RWPE2 (cell line): ENCODE results near the gene ARID1A.

Experiments
- ATAC-seq: fragments of 200-7000 bp; cut with Tn5 transposase; 3 replicates; pipeline ENCODE4 v1.9.1; 2021; ENCODE audit warnings: low read depth
- DNase-seq: peaks from one replicate; pipeline ENCODE4 v3.0.0-alpha.2; 2020; ENCODE audit warnings: low spot score
- H3K27ac ChIP-seq: fragments of 450-650 bp; 2 replicates; pipeline ENCODE4 v1.5.1; 2017; ENCODE audit warnings: mild to moderate bottlenecking; ENCODE audit not compliant: poor library complexity, severe bottlenecking
- H3K27me3 ChIP-seq: fragments of 250-450 bp; sonication (Bioruptor Pico); 2 replicates; pipeline ENCODE4 v1.5.1; 2021; ENCODE audit warnings: mild to moderate bottlenecking, moderate library complexity; ENCODE audit not compliant: insufficient read depth, poor library complexity, severe bottlenecking
- H3K36me3 ChIP-seq: fragments of 250-450 bp; sonication (Bioruptor Pico); 2 replicates; pipeline ENCODE4 v1.5.1; 2020; ENCODE audit warnings: low read depth, mild to moderate bottlenecking, moderate library complexity
- H3K4me1 ChIP-seq: fragments of 250-450 bp; sonication (Bioruptor Pico); 2 replicates; pipeline ENCODE4 v1.5.1; 2021; ENCODE audit warnings: mild to moderate bottlenecking, moderate library complexity; ENCODE audit not compliant: insufficient read depth, poor library complexity, severe bottlenecking
- H3K4me3 ChIP-seq: fragments of 250-450 bp; sonication (Bioruptor Pico); 2 replicates; pipeline ENCODE4 v1.5.1; 2021; ENCODE audit warnings: mild to moderate bottlenecking, moderate library complexity; ENCODE audit not compliant: severe bottlenecking
- H3K9me3 ChIP-seq: fragments of 250-450 bp; sonication (Bioruptor Pico); 2 replicates; pipeline ENCODE4 v1.5.1; 2021; ENCODE audit warnings: mild to moderate bottlenecking, moderate library complexity; ENCODE audit not compliant: severe bottlenecking
- TF ChIP-seq, protein P1 (sequence below): fragments of 450-650 bp; IDR thresholded peaks from one replicate; pipeline ENCODE4 v1.5.1; 2017; ENCODE audit warnings: mild to moderate bottlenecking, moderate library complexity; ENCODE audit not compliant: poor library complexity, severe bottlenecking

The ARID1A gene

DNA sequence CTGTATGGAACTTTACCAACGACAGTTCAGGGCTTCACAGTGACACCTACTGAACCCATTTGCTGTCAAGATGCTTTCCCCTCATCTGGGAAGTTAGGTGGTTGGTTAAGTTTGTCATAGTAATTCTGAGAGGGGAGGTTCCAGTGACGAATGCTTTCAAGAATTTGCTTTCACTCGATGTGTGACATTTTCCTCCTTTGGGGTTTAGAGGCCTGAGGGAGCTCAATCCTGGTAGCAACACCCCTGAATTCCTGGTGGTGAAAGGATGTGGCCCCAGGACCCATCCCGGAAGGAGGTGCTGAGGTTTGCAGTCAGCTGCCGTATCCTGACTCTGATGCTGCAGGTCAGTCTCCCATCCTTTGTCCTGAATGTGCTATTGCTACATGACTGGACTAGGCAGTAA, 94.7 kb downstream of the ARID1A start:
- Histone ChIP-seq H3K9me3 (no peaks in the 10 kb centered on the region), H3K4me1 (peaks cover 11% of the 10 kb centered on the region), H3K4me3 (no peak overlapping the region), H3K27me3 (no peaks in the 10 kb centered on the region), H3K36me3 (peaks cover 5% of the 10 kb centered on the region; the same call in 1 of the 2 replicates), H3K27ac (no peak overlapping the region)
- DNase-seq, result no peak
- ATAC-seq, result no peak
- TF ChIP-seq, protein P1, sequence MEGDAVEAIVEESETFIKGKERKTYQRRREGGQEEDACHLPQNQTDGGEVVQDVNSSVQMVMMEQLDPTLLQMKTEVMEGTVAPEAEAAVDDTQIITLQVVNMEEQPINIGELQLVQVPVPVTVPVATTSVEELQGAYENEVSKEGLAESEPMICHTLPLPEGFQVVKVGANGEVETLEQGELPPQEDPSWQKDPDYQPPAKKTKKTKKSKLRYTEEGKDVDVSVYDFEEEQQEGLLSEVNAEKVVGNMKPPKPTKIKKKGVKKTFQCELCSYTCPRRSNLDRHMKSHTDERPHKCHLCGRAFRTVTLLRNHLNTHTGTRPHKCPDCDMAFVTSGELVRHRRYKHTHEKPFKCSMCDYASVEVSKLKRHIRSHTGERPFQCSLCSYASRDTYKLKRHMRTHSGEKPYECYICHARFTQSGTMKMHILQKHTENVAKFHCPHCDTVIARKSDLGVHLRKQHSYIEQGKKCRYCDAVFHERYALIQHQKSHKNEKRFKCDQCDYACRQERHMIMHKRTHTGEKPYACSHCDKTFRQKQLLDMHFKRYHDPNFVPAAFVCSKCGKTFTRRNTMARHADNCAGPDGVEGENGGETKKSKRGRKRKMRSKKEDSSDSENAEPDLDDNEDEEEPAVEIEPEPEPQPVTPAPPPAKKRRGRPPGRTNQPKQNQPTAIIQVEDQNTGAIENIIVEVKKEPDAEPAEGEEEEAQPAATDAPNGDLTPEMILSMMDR, result no peak

DNA sequence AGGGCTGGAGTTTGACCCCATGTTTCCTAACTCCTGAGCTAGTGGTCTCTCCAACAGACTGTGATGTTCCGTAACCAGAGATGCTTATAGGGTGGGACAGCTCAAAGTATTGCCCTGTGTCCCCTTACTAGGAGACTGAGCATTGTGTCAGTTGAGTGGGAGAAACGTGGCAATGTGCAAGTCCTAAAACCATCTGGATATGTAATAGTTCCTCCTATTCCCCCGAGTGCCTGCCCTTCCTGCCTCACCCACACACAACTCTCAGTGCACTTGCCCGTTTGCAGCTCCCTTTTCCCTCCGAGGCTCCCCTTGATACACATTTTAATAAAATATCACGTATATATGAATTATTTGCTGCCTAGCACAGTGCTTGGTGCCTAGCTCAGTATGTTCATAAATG, 95.3 kb downstream of the ARID1A start:
- Histone ChIP-seq H3K36me3 (peaks cover 5% of the 10 kb centered on the region; the same call in 1 of the 2 replicates), H3K27me3 (no peaks in the 10 kb centered on the region), H3K27ac (no peak overlapping the region), H3K4me1 (peaks cover 8% of the 10 kb centered on the region), H3K9me3 (no peaks in the 10 kb centered on the region), H3K4me3 (no peak overlapping the region)
- DNase-seq (no peak), ATAC-seq (no peak)
- TF ChIP-seq, protein P1, result no peak

DNA sequence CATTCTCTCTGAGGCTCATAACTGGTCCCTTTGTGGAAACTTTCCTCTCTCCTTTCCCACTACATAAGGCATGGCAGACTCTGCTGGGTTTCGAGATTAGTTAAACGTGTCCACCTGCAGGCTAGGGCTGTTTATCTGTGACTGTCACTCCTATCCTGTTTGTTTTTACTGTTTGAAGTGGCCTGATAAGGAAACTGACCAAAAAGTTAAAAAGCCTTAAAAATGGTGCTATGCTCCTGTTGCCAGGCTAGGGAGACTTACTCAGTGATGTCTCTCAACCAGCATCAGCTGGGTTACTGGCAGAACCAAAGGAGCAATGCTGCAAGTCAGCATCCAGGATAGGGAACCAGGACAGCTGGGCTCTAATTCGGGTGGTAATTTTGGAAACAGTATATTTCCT, 95.8 kb downstream of the ARID1A start:
- Histone ChIP-seq H3K27me3 (no peaks in the 10 kb centered on the region), H3K36me3 (peaks cover 5% of the 10 kb centered on the region; the same call in 1 of the 2 replicates), H3K4me1 (peaks cover 5% of the 10 kb centered on the region), H3K9me3 (no peaks in the 10 kb centered on the region), H3K4me3 (no peak overlapping the region), H3K27ac (no peak overlapping the region)
- TF ChIP-seq, protein P1, result no peak
- DNase-seq (no peak), ATAC-seq (no peak)

DNA sequence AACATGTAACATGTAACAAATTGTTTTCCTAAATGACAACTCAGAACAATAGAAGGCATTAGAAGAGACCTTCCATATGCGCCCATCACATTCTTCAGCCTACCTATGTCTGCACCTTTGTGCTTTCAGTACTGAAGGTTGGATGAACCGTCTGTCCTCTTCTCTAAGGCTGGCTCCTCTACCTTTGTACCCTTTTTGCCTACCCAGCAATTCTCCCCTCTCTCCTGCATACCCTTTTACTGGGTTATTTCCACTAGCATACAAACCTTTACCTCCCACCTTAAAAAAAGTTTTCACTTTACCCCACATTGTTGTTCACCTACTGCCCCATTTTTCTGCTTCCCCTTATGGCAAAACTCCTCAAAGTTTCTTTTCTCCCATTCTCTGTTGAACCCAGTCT, 97.1 kb downstream of the ARID1A start:
- no peak overlapping the region for H3K4me3 ChIP-seq
- H3K4me1 ChIP-seq, result no peaks in the 10 kb centered on the region
- no peak overlapping the region for H3K27ac ChIP-seq
- no peaks in the 10 kb centered on the region for H3K27me3 ChIP-seq
- TF ChIP-seq, protein P1, result no peak
- ATAC-seq, result no peak
- no peaks in the 10 kb centered on the region for H3K9me3 ChIP-seq
- peaks cover 5% of the 10 kb centered on the region; the same call in 1 of the 2 replicates for H3K36me3 ChIP-seq
- DNase-seq, result no peak

DNA sequence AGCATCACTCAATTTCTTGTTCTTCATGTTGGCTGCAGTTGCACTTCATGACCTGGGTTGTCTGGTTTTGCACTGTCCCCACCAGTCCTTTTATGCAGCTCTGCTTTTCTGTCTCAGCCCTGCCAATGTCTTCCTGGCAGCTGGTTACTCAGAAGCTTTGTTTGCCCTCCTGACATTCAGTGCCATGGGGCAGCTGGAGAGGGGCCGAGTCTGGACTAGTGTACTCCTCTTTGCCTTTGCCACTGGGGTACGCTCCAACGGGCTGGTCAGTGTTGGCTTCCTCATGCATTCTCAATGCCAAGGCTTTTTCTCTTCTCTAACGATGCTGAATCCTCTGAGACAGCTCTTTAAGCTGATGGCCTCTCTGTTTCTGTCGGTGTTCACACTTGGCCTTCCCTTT, 98.6 kb downstream of the ARID1A start:
- ATAC-seq, result no peak
- TF ChIP-seq, protein P1, result no peak
- no peak overlapping the region for H3K4me3 ChIP-seq
- H3K27me3 ChIP-seq, result no peaks in the 10 kb centered on the region
- H3K27ac ChIP-seq, result no peak overlapping the region
- H3K36me3 ChIP-seq, result peaks cover 5% of the 10 kb centered on the region; the same call in 1 of the 2 replicates
- H3K9me3 ChIP-seq, result no peaks in the 10 kb centered on the region
- H3K4me1 ChIP-seq, result no peaks in the 10 kb centered on the region
- DNase-seq, result no peak
